SK-N-SH (cell line): ENCODE results near the gene WNK4.
A peak's percentile ranks its signal among the peaks of the same experiment; 100 is the strongest.

Experiments
- EZH2phosphoT487 ChIP-seq: fragments of 200-600 bp; sonication (generic); IDR thresholded peaks from 2 replicates; pipeline ENCODE4 v1.6.1; 2017; ENCODE audit warnings: low read depth, mixed run types, mild to moderate bottlenecking, antibody characterized with exemption, moderate library complexity, borderline replicate concordance
- FOXM1 ChIP-seq: IDR thresholded peaks from 2 replicates; pipeline ENCODE4 v1.4.0; 2012; ENCODE audit warnings: low read depth, mild to moderate bottlenecking
- JUND ChIP-seq: IDR thresholded peaks from 2 replicates; pipeline ENCODE4 v1.4.0; 2012
- NRF1 ChIP-seq: IDR thresholded peaks from 2 replicates; pipeline ENCODE4 v1.6.1; 2012; ENCODE audit warnings: low read depth, mild to moderate bottlenecking, low read length
- POLR2AphosphoS5 ChIP-seq: IDR thresholded peaks from 2 replicates; pipeline ENCODE4 v1.6.1; 2012; ENCODE audit warnings: low read depth, low read length
- RFX5 ChIP-seq: IDR thresholded peaks from 2 replicates; pipeline ENCODE4 v1.6.1; 2012; ENCODE audit warnings: mild to moderate bottlenecking, improper control_type of control experiment, low read length
- SMC3 ChIP-seq: IDR thresholded peaks from 2 replicates; pipeline ENCODE4 v1.6.1; 2012; ENCODE audit warnings: low read depth, low read length, improper control_type of control experiment
- TCF12 ChIP-seq: IDR thresholded peaks from 2 replicates; pipeline ENCODE4 v1.4.0; 2012
- TF ChIP-seq, protein P1 (sequence below): IDR thresholded peaks from 2 replicates; pipeline ENCODE4 v1.4.0; 2012; ENCODE audit warnings: low read depth
- TF ChIP-seq, protein P2 (sequence below): fragments of 200-600 bp; sonication (generic); IDR thresholded peaks from 2 replicates; pipeline ENCODE4 v1.6.1; 2017; ENCODE audit warnings: antibody characterized with exemption, mild to moderate bottlenecking, moderate library complexity

DNA sequence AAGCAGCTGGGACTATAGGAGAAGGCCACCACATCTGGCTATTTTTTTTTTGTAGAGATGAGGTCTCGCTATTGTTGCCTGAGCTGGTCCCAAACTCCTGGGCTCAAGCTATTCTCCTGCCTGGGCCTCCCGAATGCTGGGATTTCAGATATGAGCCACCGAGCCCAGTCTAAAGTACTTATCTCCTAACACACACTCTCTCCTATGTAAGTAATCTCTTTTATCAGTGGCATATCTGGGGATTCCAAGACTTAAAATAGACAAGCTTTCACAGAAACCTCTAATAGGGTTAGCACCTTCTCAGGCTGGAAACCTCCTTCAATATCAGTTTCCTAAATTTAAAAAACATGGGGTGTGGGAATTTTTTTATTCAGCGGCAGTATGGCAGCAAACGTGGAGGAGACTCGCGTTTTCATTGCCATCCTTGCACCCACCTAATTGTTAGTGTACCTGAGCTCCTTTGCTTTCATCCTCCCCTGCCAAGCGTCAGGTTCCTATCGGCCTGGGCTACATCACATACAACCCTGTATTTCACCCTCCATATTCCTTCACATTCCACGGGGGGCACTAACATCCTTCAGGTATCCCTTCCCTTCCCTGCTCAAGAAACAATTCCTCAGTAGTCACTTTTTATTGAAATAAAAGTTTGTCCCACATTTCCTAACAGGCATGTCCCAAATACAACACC is 36.7 kb upstream of the WNK4 start:
- TF ChIP-seq JUND (no peak), TCF12 (no peak), POLR2AphosphoS5 (no peak), SMC3 (no peak), FOXM1 (no peak), NRF1 (no peak), RFX5 (no peak), EZH2phosphoT487 (no peak)
- TF ChIP-seq, protein P1, sequence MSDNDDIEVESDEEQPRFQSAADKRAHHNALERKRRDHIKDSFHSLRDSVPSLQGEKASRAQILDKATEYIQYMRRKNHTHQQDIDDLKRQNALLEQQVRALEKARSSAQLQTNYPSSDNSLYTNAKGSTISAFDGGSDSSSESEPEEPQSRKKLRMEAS, result no peak
- TF ChIP-seq, protein P2, sequence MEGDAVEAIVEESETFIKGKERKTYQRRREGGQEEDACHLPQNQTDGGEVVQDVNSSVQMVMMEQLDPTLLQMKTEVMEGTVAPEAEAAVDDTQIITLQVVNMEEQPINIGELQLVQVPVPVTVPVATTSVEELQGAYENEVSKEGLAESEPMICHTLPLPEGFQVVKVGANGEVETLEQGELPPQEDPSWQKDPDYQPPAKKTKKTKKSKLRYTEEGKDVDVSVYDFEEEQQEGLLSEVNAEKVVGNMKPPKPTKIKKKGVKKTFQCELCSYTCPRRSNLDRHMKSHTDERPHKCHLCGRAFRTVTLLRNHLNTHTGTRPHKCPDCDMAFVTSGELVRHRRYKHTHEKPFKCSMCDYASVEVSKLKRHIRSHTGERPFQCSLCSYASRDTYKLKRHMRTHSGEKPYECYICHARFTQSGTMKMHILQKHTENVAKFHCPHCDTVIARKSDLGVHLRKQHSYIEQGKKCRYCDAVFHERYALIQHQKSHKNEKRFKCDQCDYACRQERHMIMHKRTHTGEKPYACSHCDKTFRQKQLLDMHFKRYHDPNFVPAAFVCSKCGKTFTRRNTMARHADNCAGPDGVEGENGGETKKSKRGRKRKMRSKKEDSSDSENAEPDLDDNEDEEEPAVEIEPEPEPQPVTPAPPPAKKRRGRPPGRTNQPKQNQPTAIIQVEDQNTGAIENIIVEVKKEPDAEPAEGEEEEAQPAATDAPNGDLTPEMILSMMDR, result peak; percentile 43
